ENCODE results near the gene GRAMD2A. TPM values are rescaled to one million over a fixed set of nuclear protein-coding genes. Genes with fewer than 3 reads are reported as not detected.

Gene GRAMD2A
- total RNA-seq, 4 donors from 2014 or later = 1.1 to 2.9 (median 2.2) TPM

GRCh38 chr15:72155003-72155621 is 42.5 kb downstream of the GRAMD2A start:
- Histone ChIP-seq H3K27ac (peak overlapping the region; percentile 58 to 84 (median 69)), H3K4me1 (peaks cover 0 to 19% (median 0%) of the 10 kb centered on the region in 4 donors), H3K36me3 (no peaks in the 10 kb centered on the region), H3K4me3 (peak overlapping the region; percentile 18 to 56 (median 44)), H3K27me3 (no peaks in the 10 kb centered on the region), H3K9me3 (no peaks in the 10 kb centered on the region)
- WGBS, 2 donors = 22 to 39% methylated on average over 14 of the region's 14 CpGs
- TF ChIP-seq POLR2A (IDR thresholded peaks at IDR 0.05) (no peak), EP300 (IDR thresholded peaks at IDR 0.05) (peak in 1 of 2 donors; percentile 72), CTCF (IDR thresholded peaks at IDR 0.05) (no peak)
- DNase-seq (ENCODE audit: low spot score in 2 of 2) = peak; percentile 27 to 32

GRCh38 chr15:72154316-72154715 is 43.3 kb downstream of the GRAMD2A start:
- no peaks in the 10 kb centered on the region for H3K36me3 ChIP-seq
- H3K4me1 ChIP-seq = peaks cover 0 to 19% (median 0%) of the 10 kb centered on the region in 4 donors
- no peaks in the 10 kb centered on the region for H3K27me3 ChIP-seq
- H3K27ac ChIP-seq = peak overlapping the region in 1 of 4 donors; percentile 84
- no peaks in the 10 kb centered on the region for H3K9me3 ChIP-seq
- WGBS, 2 donors = 95% methylated on average over 7 of the region's 7 CpGs
- TF ChIP-seq POLR2A (IDR thresholded peaks at IDR 0.05) (no peak), EP300 (IDR thresholded peaks at IDR 0.05) (no peak), CTCF (IDR thresholded peaks at IDR 0.05) (no peak)
- H3K4me3 ChIP-seq = no peak overlapping the region
- no peak for DNase-seq (ENCODE audit: low spot score in 2 of 2)

GRCh38 chr15:72153269-72154000 is 44.2 kb downstream of the GRAMD2A start:
- no peak overlapping the region for H3K4me3 ChIP-seq
- peak overlapping the region in 2 of 4 donors; percentile 50 to 84 for H3K27ac ChIP-seq
- TF ChIP-seq POLR2A (IDR thresholded peaks at IDR 0.05) = no peak
- no peak for TF ChIP-seq CTCF (IDR thresholded peaks at IDR 0.05)
- TF ChIP-seq EP300 (IDR thresholded peaks at IDR 0.05) = no peak
- DNase-seq (ENCODE audit: low spot score in 2 of 2) = no peak
- no peaks in the 10 kb centered on the region for H3K27me3 ChIP-seq
- peaks cover 0 to 19% (median 0%) of the 10 kb centered on the region in 4 donors for H3K4me1 ChIP-seq
- no peaks in the 10 kb centered on the region for H3K36me3 ChIP-seq
- H3K9me3 ChIP-seq = no peaks in the 10 kb centered on the region
- 65 to 72% methylated on average over 5 of the region's 5 CpGs for WGBS, 2 donors

GRCh38 chr15:72147418-72147817 is 50.2 kb downstream of the GRAMD2A start:
- Histone ChIP-seq H3K27ac (no peak overlapping the region), H3K4me3 (no peak overlapping the region), H3K36me3 (no peaks in the 10 kb centered on the region), H3K9me3 (no peaks in the 10 kb centered on the region), H3K27me3 (no peaks in the 10 kb centered on the region), H3K4me1 (no peaks in the 10 kb centered on the region)
- 54 to 74% methylated on average over 2 of the region's 2 CpGs for WGBS, 2 donors
- TF ChIP-seq POLR2A (IDR thresholded peaks at IDR 0.05) (no peak), CTCF (IDR thresholded peaks at IDR 0.05) (no peak), EP300 (IDR thresholded peaks at IDR 0.05) (no peak)
- no peak for DNase-seq (ENCODE audit: low spot score in 2 of 2)

- TF ChIP-seq EP300 (IDR thresholded peaks at IDR 0.05) (no peak), CTCF (IDR thresholded peaks at IDR 0.05) (no peak), POLR2A (IDR thresholded peaks at IDR 0.05) (no peak)
- no peaks in the 10 kb centered on the region for H3K9me3 ChIP-seq
- no peaks in the 10 kb centered on the region for H3K4me1 ChIP-seq
- DNase-seq (ENCODE audit: low spot score in 2 of 2) = no peak
- no peak overlapping the region for H3K4me3 ChIP-seq
- no peak overlapping the region for H3K27ac ChIP-seq
- no peaks in the 10 kb centered on the region for H3K36me3 ChIP-seq
- H3K27me3 ChIP-seq = no peaks in the 10 kb centered on the region
Observed at GRCh38 chr15:72146934-72147333, 50.7 kb downstream of the GRAMD2A start.

Measured in tibial nerve (tissue), 4 donors.